ENCODE results near the gene ATXN8OS. TPM values are rescaled to one million over a fixed set of nuclear protein-coding genes. Genes with fewer than 3 reads are reported as not detected.

Gene ATXN8OS
- total and polyA plus RNA-seq, 2 donors (not counting 3 experiments of a cell fraction or from before 2014, with no cell fraction given) = not detected

DNA sequence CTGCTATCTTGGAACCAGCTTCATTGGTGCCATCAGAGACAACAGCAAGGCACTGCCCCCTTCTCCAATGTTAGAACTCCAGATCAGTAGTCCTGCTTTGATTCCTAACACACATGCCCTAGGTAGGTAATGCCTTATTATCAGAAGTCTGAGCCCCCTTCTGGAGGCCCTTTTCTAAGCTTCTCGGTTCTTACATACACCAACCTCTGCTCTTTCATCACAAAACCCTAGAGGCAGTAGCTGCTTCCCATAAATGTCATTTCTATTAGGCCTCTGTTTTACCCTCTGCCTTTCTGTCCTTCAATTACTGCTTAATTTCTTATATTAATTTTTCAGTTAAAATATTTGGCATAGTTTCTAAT is 66.0 kb downstream of the ATXN8OS start:
- no peak for DNase-seq (ENCODE audit: low read depth, low spot score)
- no peaks in the 10 kb centered on the region for H4K20me1 ChIP-seq (replicated peaks; ENCODE audit: control insufficient read depth, extremely low read depth, insufficient read depth, low read length)
- ChIA-PET POLR2A (no interaction called here), CTCF (no interaction called here)
- H3K27ac ChIP-seq (ENCODE audit: insufficient read depth, low read depth, low read length) = no peak overlapping the region
- TF ChIP-seq MYC (IDR thresholded peaks at IDR 0.05; ENCODE audit: low read depth, low read length) = no peak
- TF ChIP-seq, protein P1, sequence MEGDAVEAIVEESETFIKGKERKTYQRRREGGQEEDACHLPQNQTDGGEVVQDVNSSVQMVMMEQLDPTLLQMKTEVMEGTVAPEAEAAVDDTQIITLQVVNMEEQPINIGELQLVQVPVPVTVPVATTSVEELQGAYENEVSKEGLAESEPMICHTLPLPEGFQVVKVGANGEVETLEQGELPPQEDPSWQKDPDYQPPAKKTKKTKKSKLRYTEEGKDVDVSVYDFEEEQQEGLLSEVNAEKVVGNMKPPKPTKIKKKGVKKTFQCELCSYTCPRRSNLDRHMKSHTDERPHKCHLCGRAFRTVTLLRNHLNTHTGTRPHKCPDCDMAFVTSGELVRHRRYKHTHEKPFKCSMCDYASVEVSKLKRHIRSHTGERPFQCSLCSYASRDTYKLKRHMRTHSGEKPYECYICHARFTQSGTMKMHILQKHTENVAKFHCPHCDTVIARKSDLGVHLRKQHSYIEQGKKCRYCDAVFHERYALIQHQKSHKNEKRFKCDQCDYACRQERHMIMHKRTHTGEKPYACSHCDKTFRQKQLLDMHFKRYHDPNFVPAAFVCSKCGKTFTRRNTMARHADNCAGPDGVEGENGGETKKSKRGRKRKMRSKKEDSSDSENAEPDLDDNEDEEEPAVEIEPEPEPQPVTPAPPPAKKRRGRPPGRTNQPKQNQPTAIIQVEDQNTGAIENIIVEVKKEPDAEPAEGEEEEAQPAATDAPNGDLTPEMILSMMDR (IDR thresholded peaks at IDR 0.05; ENCODE audit: extremely low read depth in 1 of 2, insufficient read depth in 1 of 2, low read depth in 1 of 2, low read length in 2 of 2) = no peak
- no peak for TF ChIP-seq EZH2 (IDR thresholded peaks at IDR 0.05; ENCODE audit: borderline replicate concordance, low read depth, low read length, severe bottlenecking)
- TF ChIP-seq FOS (IDR thresholded peaks at IDR 0.05; ENCODE audit: borderline replicate concordance, insufficient read depth, low read length) = no peak
- TF ChIP-seq, protein P2, sequence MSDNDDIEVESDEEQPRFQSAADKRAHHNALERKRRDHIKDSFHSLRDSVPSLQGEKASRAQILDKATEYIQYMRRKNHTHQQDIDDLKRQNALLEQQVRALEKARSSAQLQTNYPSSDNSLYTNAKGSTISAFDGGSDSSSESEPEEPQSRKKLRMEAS (IDR thresholded peaks at IDR 0.05; ENCODE audit: insufficient read depth, insufficient read length) = no peak
- TF ChIP-seq POLR2AphosphoS5 (IDR thresholded peaks at IDR 0.05; ENCODE audit: insufficient read depth, low read depth, low read length) = no peak
- TF ChIP-seq POLR2A (IDR thresholded peaks at IDR 0.05; ENCODE audit: low read depth, low read length) = no peak
- no peak for TF ChIP-seq JUN (IDR thresholded peaks at IDR 0.05; ENCODE audit: borderline replicate concordance, insufficient read depth, insufficient read length, low read depth)
- TF ChIP-seq GATA2 (IDR thresholded peaks at IDR 0.05; ENCODE audit: insufficient read depth, insufficient read length, low read depth, low read length) = no peak
- no peak overlapping the region for H3K9ac ChIP-seq (replicated peaks; ENCODE audit: extremely low read depth, insufficient read depth, low read length)
- dilution Hi-C loops (cut with MboI; ENCODE audit: extremely low pct_ligation_motif_present, low sequenced_read_pairs) (no loop called here), intact Hi-C loops (cut with micrococcal nuclease) (no loop called here)
- H3K9me3 ChIP-seq (replicated peaks; ENCODE audit: control insufficient read depth, insufficient read depth, low read length) = no peaks in the 10 kb centered on the region
- no peak overlapping the region for H3K4me3 ChIP-seq (replicated peaks in 1 of 3; ENCODE audit: insufficient read depth in 1 of 3, low read depth in 1 of 3, low read length in 3 of 3)
- FAIRE-seq = no peak
- no peak overlapping the region for H3K4me2 ChIP-seq (ENCODE audit: insufficient read depth, low read length)
- H3K9me1 ChIP-seq (replicated peaks; ENCODE audit: control insufficient read depth, extremely low read depth, insufficient read depth, low read length) = no peaks in the 10 kb centered on the region
- no peaks in the 10 kb centered on the region for H3K36me3 ChIP-seq (ENCODE audit: control insufficient read depth in 2 of 2, extremely low read depth in 1 of 2, insufficient read depth in 2 of 2, low read length in 2 of 2)
- no TSS peak for BruUV-seq (replicated peaks)
- H3K79me2 ChIP-seq (ENCODE audit: control insufficient read depth, insufficient read depth, low read length) = no peaks in the 10 kb centered on the region
- no peaks in the 10 kb centered on the region for H3K27me3 ChIP-seq (ENCODE audit: control insufficient read depth in 2 of 2, insufficient read depth in 2 of 2, low read length in 2 of 2)
- no peaks in the 10 kb centered on the region for H3K4me1 ChIP-seq (ENCODE audit: control insufficient read depth, extremely low read depth, insufficient read depth, low read length)
- H2AFZ ChIP-seq (ENCODE audit: low read depth, low read length) = no peak overlapping the region
